ENCODE measurements around the gene ERICH6. TPM values are rescaled to one million over a fixed set of nuclear protein-coding genes. Genes with fewer than 3 reads are reported as not detected.

The ERICH6 gene
- total and polyA plus RNA-seq, 2 experiments from 2014 or later = 0.32 TPM; not detected in 1

DNA sequence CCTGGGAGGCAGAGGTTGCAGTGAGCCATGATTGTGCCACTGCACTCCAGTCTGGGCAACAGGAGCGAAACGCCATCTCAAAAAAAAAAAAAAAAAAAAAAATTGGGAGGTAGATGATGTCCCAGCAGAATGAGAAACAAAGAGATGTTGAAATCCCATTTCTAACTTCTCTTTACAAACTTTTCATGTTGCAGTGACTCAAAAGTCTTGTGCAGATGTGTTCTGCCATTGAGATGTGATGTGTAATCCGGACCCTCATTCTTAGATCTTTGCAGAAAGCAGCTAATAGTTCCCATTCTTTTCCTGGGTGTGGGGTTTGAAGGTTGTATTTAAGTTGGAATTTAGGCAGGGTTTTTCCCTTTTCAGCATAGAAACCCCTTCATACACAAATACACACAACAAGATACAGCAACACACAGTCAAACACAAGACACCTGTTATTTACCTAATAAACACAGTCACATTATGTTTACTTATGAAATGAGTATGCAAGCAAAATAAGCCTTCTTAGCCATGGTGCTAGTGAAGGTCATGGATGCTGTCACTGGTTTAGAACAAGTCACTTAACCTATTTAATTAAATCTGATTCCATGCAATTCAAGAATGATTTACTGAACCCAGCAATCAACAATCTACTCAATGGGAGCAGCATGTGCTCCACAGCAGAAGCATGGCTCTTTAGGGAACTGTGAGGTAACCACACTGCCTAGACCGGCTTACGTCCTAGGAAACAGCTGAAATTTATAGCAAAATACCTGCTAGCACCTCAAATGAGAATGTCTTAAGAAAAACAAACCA, 44.4 kb upstream of the ERICH6 start (continued):
- TF ChIP-seq, protein P1, sequence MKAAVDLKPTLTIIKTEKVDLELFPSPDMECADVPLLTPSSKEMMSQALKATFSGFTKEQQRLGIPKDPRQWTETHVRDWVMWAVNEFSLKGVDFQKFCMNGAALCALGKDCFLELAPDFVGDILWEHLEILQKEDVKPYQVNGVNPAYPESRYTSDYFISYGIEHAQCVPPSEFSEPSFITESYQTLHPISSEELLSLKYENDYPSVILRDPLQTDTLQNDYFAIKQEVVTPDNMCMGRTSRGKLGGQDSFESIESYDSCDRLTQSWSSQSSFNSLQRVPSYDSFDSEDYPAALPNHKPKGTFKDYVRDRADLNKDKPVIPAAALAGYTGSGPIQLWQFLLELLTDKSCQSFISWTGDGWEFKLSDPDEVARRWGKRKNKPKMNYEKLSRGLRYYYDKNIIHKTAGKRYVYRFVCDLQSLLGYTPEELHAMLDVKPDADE (IDR thresholded peaks at IDR 0.05) = no peak
- TF ChIP-seq ZNF114 (CRISPR knock-in tag; IDR thresholded peaks at IDR 0.05) = no peak
- TF ChIP-seq, protein P2, sequence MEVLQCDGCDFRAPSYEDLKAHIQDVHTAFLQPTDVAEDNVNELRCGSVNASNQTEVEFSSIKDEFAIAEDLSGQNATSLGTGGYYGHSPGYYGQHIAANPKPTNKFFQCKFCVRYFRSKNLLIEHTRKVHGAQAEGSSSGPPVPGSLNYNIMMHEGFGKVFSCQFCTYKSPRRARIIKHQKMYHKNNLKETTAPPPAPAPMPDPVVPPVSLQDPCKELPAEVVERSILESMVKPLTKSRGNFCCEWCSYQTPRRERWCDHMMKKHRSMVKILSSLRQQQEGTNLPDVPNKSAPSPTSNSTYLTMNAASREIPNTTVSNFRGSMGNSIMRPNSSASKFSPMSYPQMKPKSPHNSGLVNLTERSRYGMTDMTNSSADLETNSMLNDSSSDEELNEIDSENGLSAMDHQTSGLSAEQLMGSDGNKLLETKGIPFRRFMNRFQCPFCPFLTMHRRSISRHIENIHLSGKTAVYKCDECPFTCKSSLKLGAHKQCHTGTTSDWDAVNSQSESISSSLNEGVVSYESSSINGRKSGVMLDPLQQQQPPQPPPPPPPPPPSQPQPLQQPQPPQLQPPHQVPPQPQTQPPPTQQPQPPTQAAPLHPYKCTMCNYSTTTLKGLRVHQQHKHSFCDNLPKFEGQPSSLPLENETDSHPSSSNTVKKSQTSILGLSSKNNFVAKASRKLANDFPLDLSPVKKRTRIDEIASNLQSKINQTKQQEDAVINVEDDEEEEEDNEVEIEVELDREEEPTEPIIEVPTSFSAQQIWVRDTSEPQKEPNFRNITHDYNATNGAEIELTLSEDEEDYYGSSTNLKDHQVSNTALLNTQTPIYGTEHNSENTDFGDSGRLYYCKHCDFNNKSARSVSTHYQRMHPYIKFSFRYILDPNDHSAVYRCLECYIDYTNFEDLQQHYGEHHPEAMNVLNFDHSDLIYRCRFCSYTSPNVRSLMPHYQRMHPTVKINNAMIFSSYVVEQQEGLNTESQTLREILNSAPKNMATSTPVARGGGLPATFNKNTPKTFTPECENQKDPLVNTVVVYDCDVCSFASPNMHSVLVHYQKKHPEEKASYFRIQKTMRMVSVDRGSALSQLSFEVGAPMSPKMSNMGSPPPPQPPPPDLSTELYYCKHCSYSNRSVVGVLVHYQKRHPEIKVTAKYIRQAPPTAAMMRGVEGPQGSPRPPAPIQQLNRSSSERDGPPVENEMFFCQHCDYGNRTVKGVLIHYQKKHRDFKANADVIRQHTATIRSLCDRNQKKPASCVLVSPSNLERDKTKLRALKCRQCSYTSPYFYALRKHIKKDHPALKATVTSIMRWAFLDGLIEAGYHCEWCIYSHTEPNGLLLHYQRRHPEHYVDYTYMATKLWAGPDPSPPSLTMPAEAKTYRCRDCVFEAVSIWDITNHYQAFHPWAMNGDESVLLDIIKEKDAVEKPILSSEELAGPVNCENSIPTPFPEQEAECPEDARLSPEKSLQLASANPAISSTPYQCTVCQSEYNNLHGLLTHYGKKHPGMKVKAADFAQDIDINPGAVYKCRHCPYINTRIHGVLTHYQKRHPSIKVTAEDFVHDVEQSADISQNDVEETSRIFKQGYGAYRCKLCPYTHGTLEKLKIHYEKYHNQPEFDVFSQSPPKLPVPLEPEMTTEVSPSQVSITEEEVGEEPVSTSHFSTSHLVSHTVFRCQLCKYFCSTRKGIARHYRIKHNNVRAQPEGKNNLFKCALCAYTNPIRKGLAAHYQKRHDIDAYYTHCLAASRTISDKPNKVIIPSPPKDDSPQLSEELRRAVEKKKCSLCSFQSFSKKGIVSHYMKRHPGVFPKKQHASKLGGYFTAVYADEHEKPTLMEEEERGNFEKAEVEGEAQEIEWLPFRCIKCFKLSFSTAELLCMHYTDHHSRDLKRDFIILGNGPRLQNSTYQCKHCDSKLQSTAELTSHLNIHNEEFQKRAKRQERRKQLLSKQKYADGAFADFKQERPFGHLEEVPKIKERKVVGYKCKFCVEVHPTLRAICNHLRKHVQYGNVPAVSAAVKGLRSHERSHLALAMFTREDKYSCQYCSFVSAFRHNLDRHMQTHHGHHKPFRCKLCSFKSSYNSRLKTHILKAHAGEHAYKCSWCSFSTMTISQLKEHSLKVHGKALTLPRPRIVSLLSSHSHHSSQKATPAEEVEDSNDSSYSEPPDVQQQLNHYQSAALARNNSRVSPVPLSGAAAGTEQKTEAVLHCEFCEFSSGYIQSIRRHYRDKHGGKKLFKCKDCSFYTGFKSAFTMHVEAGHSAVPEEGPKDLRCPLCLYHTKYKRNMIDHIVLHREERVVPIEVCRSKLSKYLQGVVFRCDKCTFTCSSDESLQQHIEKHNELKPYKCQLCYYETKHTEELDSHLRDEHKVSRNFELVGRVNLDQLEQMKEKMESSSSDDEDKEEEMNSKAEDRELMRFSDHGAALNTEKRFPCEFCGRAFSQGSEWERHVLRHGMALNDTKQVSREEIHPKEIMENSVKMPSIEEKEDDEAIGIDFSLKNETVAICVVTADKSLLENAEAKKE (CRISPR knock-in tag; IDR thresholded peaks at IDR 0.05) = no peak
- no peak for TF ChIP-seq ZNF331 (CRISPR knock-in tag; IDR thresholded peaks at IDR 0.05; ENCODE audit: low read depth)

DNA sequence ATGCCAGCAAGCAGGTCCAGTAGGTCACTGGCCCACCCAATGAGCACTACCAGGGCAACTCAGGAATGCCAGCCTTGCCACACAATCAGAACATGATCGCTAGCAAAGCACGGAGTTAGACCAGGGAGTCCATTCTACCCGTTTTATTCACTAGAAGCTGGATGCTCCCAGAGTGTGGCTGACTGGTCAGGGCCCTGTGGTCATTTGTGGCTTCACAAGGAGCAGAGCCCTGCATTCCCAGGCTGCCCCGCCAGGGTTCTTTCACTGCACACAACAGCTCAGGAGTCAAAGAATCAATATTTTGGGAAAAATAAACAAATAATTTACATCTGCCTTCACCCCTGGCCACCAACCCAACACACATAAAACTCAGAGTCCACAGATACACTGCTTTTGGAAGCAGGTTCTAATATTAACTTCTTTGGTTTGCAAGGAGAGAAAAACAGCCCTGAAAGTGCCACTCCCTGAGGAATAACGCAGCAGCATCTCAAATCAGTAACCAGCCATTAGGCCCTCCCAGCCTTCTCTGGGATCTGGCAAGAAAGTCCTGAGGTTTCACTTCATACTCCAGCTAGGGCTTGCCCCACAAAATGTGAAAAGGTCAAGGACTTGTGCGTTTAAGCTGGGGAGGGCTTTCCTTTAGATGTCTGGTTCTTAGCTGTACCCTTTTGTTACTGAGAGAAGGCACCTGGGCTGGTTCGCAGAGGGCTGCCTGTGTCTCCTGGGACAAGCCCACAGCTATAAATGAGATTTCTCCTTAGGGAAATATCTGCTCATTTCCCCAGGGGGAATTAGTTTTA, 43.3 kb upstream of the ERICH6 start:
- H3K27me3 ChIP-seq (ENCODE audit: insufficient read depth) = no peaks in the 10 kb centered on the region
- no peak for TF ChIP-seq EZH2 (IDR thresholded peaks at IDR 0.05; ENCODE audit: low read depth, unreplicated experiment)
- no peak for TF ChIP-seq STAT1 (IDR thresholded peaks at IDR 0.05; ENCODE audit: unreplicated experiment)
- no peak for TF ChIP-seq ZNF114 (CRISPR knock-in tag; IDR thresholded peaks at IDR 0.05)
- no peak overlapping the region for H3K27ac ChIP-seq (ENCODE audit: low read depth)
- no peaks in the 10 kb centered on the region for H3K9me3 Mint-ChIP-seq
- H4K20me1 ChIP-seq (replicated peaks; ENCODE audit: insufficient read depth) = no peaks in the 10 kb centered on the region
- H3K36me3 Mint-ChIP-seq (ENCODE audit: low read depth) = no peaks in the 10 kb centered on the region
- no peak overlapping the region for H2AFZ ChIP-seq
- no peak for DNase-seq (ENCODE audit: low spot score)
- H3K79me2 ChIP-seq (replicated peaks; ENCODE audit: insufficient read depth) = peaks cover 8% of the 10 kb centered on the region
- H3K4me1 ChIP-seq (ENCODE audit: insufficient read depth) = peaks cover 6% of the 10 kb centered on the region; the same call in 1 of the 2 replicates
- H3K9me2 ChIP-seq (ENCODE audit: insufficient read depth) = no peaks in the 10 kb centered on the region
- H3F3A ChIP-seq (replicated peaks; ENCODE audit: low read depth) = no peaks in the 10 kb centered on the region
- no peaks in the 10 kb centered on the region for H3K27me3 Mint-ChIP-seq (ENCODE audit: insufficient read depth, low read depth, poor library complexity)
- peak; percentile 43; the same call in 2 of the 3 replicates for ATAC-seq
- H3K36me3 ChIP-seq (ENCODE audit: insufficient read depth) = no peaks in the 10 kb centered on the region
- peaks cover 5% of the 10 kb centered on the region for H3K4me1 Mint-ChIP-seq
- H3K27ac Mint-ChIP-seq = no peak overlapping the region
- H3K4me3 ChIP-seq = no peak overlapping the region
- H3K4me2 ChIP-seq = no peak overlapping the region
- no peak overlapping the region for H3K4me3 Mint-ChIP-seq
